Endothelial cell (in vitro differentiated cells): Measurements from ENCODE around the gene GFY. TPM values are rescaled to one million over a fixed set of nuclear protein-coding genes. Genes with fewer than 3 reads are reported as not detected.
A peak's percentile ranks its signal among the peaks of the same experiment; 100 is the strongest.

ENCODE experiments used
- DNase-seq: peaks from one replicate; pipeline ENCODE4 v3.0.0; 2021; ENCODE audit warnings: low spot score
- H3K27ac Mint-ChIP-seq: one replicate; pipeline ENCODE4 v1.8.0; 2021; ENCODE audit warnings: mixed read lengths, inconsistent platforms; ENCODE audit not compliant: unreplicated experiment
- H3K27me3 Mint-ChIP-seq: one replicate; pipeline ENCODE4 v1.8.0; 2021; ENCODE audit warnings: mild to moderate bottlenecking, moderate library complexity, mixed read lengths, inconsistent platforms; ENCODE audit not compliant: unreplicated experiment
- H3K36me3 Mint-ChIP-seq: one replicate; pipeline ENCODE4 v1.8.0; 2021; ENCODE audit warnings: mild to moderate bottlenecking, low read depth, mixed read lengths, inconsistent platforms; ENCODE audit not compliant: unreplicated experiment
- H3K4me1 Mint-ChIP-seq: one replicate; pipeline ENCODE4 v1.8.0; 2021; ENCODE audit warnings: mild to moderate bottlenecking, mixed read lengths, inconsistent platforms; ENCODE audit not compliant: unreplicated experiment
- H3K4me3 Mint-ChIP-seq: one replicate; pipeline ENCODE4 v1.8.0; 2021; ENCODE audit warnings: mild to moderate bottlenecking, mixed read lengths, inconsistent platforms; ENCODE audit not compliant: unreplicated experiment
- H3K9me3 Mint-ChIP-seq: one replicate; pipeline ENCODE4 v1.8.0; 2021; ENCODE audit warnings: mixed read lengths, inconsistent platforms; ENCODE audit not compliant: unreplicated experiment
- total RNA-seq: library from RNA; stranded (reverse); fragmentation: NEBNext Ultra II Directional; extraction: Animal tissue kit (Norgen Biotek cat#: 25700); gene quantifications from one replicate; pipeline ENCODE4 v1.2.1, GENCODE V29; 2021; ENCODE audit not compliant: unreplicated experiment
- TF ChIP-seq, protein P1 (sequence below): fragments of 200-600 bp; sonication (generic); IDR thresholded peaks from one replicate; pipeline ENCODE4 v1.5.0; 2021; ENCODE audit warnings: antibody characterized with exemption; ENCODE audit not compliant: unreplicated experiment

GFY gene
- total RNA-seq, 1 donor from 2014 or later: not detected

DNA sequence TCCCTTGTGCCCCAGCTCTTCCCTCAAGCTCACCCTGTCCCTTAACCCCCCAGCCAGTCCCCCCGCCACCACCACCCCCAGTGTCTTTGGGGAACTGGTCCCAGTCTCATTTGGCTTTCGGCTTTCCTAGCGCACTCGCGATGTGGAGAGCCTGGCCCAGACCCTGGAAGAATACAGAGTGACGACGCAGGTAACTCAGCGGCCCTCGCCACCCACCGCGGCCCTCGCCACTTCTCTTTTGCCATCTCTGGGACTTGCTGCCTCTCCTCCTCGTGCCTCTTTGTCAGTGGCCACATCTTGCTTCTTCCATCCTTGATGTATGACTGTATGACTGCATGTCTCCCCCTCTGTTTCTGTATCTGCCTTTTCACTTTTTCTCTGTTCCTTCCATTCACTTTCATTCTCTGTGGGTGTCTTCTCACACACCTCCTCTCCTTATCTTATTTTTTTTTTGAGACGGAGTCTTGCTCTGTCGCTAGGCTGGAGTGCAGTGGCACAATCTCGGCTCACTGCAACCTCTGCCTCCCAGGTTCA is 17.6 kb upstream of the GFY start:
- DNase-seq: no peak
- H3K27me3 Mint-ChIP-seq: peaks cover 10% of the 10 kb centered on the region
- H3K4me3 Mint-ChIP-seq: no peak overlapping the region
- peaks cover 36% of the 10 kb centered on the region for H3K4me1 Mint-ChIP-seq
- TF ChIP-seq, protein P1, sequence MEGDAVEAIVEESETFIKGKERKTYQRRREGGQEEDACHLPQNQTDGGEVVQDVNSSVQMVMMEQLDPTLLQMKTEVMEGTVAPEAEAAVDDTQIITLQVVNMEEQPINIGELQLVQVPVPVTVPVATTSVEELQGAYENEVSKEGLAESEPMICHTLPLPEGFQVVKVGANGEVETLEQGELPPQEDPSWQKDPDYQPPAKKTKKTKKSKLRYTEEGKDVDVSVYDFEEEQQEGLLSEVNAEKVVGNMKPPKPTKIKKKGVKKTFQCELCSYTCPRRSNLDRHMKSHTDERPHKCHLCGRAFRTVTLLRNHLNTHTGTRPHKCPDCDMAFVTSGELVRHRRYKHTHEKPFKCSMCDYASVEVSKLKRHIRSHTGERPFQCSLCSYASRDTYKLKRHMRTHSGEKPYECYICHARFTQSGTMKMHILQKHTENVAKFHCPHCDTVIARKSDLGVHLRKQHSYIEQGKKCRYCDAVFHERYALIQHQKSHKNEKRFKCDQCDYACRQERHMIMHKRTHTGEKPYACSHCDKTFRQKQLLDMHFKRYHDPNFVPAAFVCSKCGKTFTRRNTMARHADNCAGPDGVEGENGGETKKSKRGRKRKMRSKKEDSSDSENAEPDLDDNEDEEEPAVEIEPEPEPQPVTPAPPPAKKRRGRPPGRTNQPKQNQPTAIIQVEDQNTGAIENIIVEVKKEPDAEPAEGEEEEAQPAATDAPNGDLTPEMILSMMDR: no peak
- no peaks in the 10 kb centered on the region for H3K36me3 Mint-ChIP-seq
- H3K27ac Mint-ChIP-seq: no peak overlapping the region
- H3K9me3 Mint-ChIP-seq: no peaks in the 10 kb centered on the region

DNA sequence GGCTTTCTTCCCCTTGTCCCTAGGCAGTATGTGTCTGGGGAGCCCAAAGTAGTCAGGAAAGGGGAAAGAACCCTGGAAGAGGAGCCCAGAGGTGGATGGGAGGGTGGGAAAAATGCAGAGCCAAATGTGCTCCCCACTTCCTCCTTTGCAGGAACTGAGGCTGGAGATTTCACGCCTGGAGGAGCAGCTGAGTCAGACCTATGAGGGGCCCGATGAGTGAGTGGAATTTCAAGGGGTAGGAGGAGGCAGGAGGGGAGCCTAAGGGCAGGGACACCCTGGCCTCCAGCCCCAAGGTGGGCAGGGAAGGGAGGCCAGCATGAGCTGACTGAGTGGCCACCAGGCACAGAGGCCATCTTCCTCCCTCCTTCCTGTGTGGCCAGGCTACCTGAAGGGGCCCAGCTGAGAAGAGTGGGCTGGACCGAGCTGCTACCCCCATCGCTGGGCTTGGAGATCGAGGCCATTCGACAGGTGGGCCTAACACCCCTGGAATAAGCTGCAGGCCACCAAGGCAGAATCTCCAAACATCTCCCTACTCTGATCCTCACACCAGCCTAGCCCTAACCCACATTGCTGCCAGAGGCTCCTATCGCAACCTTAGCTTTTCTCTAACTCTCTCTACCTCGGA is 16.3 kb upstream of the GFY start:
- Mint-ChIP-seq H3K9me3 (no peaks in the 10 kb centered on the region), H3K4me1 (peaks cover 42% of the 10 kb centered on the region), H3K27me3 (peaks cover 14% of the 10 kb centered on the region), H3K27ac (no peak overlapping the region), H3K4me3 (peak overlapping the region; percentile 58), H3K36me3 (no peaks in the 10 kb centered on the region)
- TF ChIP-seq, protein P1: no peak
- no peak for DNase-seq

DNA sequence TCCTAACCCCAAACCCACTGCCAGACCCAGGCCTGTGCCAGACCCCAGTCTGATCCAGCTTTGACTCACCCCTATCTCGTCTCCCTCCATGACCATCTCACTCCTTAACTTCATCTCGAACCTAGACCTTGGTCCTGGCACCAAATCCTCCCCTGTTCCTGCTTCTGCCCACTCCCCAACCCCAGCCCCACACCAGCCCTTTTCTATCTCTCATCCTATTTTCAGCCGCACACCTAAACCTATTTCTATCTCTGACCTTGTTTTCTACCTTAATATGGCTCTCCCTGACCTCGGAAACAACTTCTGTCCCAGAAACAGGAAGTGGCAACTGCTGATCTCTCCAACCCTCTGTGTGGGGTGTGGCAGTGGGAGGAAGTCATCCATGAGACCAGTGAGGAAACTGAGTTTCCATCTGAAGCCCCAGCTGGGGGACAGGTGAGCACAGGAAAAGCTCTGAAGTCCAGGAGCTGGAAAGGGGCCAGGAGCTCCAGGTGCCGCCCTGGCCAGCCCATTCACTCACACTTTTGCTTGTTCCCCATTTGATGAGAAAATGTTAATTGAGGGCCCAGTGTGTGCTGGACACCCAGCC is 15.7 kb upstream of the GFY start:
- peak overlapping the region; percentile 50 for H3K27ac Mint-ChIP-seq
- TF ChIP-seq, protein P1: no peak
- H3K4me3 Mint-ChIP-seq: peak overlapping the region; percentile 58
- H3K4me1 Mint-ChIP-seq: peaks cover 42% of the 10 kb centered on the region
- DNase-seq: no peak
- H3K36me3 Mint-ChIP-seq: no peaks in the 10 kb centered on the region
- no peaks in the 10 kb centered on the region for H3K9me3 Mint-ChIP-seq
- peaks cover 14% of the 10 kb centered on the region for H3K27me3 Mint-ChIP-seq

DNA sequence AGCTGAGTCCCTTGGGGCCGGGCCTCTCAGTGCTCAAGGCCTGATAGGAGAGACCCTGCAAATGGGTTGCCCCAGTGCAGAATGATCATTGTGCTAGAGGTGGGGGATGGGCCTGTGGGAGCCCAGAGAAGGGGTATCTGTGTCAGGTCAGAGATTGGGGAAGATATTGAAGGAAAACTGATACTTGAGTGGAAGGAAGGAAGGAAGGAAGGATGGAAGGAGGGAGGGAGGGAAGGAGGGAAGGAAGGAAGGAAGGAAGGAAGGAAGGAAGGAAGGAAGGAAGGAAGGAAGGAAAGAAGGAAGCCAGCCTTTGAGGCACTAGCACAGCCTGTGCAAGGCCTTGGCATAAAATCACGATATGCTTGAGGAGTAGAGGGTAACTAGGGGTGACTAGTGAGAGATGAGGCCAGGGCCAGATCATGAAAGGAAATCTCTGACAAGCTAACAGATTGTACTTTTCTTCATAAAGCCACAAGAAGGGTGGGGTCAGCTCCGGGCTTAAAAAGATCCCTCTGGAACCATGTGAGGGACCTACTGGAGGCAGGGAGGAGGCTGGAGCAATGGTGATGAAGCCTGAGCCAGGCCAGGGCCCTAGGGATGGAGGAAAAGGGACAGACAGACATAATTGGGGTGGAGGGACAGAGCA is 13.4 kb upstream of the GFY start:
- peaks cover 15% of the 10 kb centered on the region for H3K27me3 Mint-ChIP-seq

More for the DNA sequence above, 13.4 kb upstream of the GFY start:
- Mint-ChIP-seq H3K36me3 (no peaks in the 10 kb centered on the region), H3K27ac (peak overlapping the region; percentile 8), H3K4me3 (no peak overlapping the region), H3K4me1 (peaks cover 42% of the 10 kb centered on the region), H3K9me3 (no peaks in the 10 kb centered on the region)
- TF ChIP-seq, protein P1: no peak
- DNase-seq: no peak
